Endothelial cell (in vitro differentiated cells): ENCODE data around the gene FZR1. TPM values are rescaled to one million over a fixed set of nuclear protein-coding genes. Genes with fewer than 3 reads are reported as not detected.

Experiments used
- DNase-seq: peaks from one replicate; pipeline ENCODE4 v3.0.0; 2021; ENCODE audit warnings: low spot score
- H3K27ac Mint-ChIP-seq: one replicate; pipeline ENCODE4 v1.8.0; 2021; ENCODE audit warnings: mixed read lengths, inconsistent platforms; ENCODE audit not compliant: unreplicated experiment
- H3K27me3 Mint-ChIP-seq: one replicate; pipeline ENCODE4 v1.8.0; 2021; ENCODE audit warnings: mild to moderate bottlenecking, moderate library complexity, mixed read lengths, inconsistent platforms; ENCODE audit not compliant: unreplicated experiment
- H3K36me3 Mint-ChIP-seq: one replicate; pipeline ENCODE4 v1.8.0; 2021; ENCODE audit warnings: mild to moderate bottlenecking, low read depth, mixed read lengths, inconsistent platforms; ENCODE audit not compliant: unreplicated experiment
- H3K4me1 Mint-ChIP-seq: one replicate; pipeline ENCODE4 v1.8.0; 2021; ENCODE audit warnings: mild to moderate bottlenecking, mixed read lengths, inconsistent platforms; ENCODE audit not compliant: unreplicated experiment
- H3K4me3 Mint-ChIP-seq: one replicate; pipeline ENCODE4 v1.8.0; 2021; ENCODE audit warnings: mild to moderate bottlenecking, mixed read lengths, inconsistent platforms; ENCODE audit not compliant: unreplicated experiment
- H3K9me3 Mint-ChIP-seq: one replicate; pipeline ENCODE4 v1.8.0; 2021; ENCODE audit warnings: mixed read lengths, inconsistent platforms; ENCODE audit not compliant: unreplicated experiment
- CTCF ChIP-seq: fragments of 200-600 bp; sonication (generic); IDR thresholded peaks from one replicate; pipeline ENCODE4 v1.5.0; 2021; ENCODE audit warnings: antibody characterized with exemption; ENCODE audit not compliant: unreplicated experiment
- total RNA-seq: library from RNA; stranded (reverse); fragmentation: NEBNext Ultra II Directional; extraction: Animal tissue kit (Norgen Biotek cat#: 25700); gene quantifications from one replicate; pipeline ENCODE4 v1.2.1, GENCODE V29; 2021; ENCODE audit not compliant: unreplicated experiment

The FZR1 gene
- total RNA-seq, 1 donor from 2014 or later = 38.9 TPM

GRCh38 chr19:3512562-3513228, 6.6 kb downstream of the FZR1 start:
- Mint-ChIP-seq H3K36me3 (peaks cover 20% of the 10 kb centered on the region), H3K27ac (peak overlapping the region; percentile 30), H3K4me1 (no peaks in the 10 kb centered on the region), H3K4me3 (no peak overlapping the region), H3K9me3 (no peaks in the 10 kb centered on the region), H3K27me3 (peaks cover 5% of the 10 kb centered on the region)
- no peak for DNase-seq
- no peak for TF ChIP-seq CTCF

- Mint-ChIP-seq H3K4me1 (no peaks in the 10 kb centered on the region), H3K36me3 (peaks cover 20% of the 10 kb centered on the region), H3K27me3 (peaks cover 9% of the 10 kb centered on the region), H3K27ac (no peak overlapping the region), H3K4me3 (no peak overlapping the region), H3K9me3 (no peaks in the 10 kb centered on the region)
- no peak for DNase-seq
- TF ChIP-seq CTCF = no peak
These were observed 7.4 kb downstream of the FZR1 start for GRCh38 chr19:3513229-3514140.

GRCh38 chr19:3514930-3515329, 8.8 kb downstream of the FZR1 start:
- H3K4me1 Mint-ChIP-seq = no peaks in the 10 kb centered on the region
- peaks cover 7% of the 10 kb centered on the region for H3K27me3 Mint-ChIP-seq
- no peak overlapping the region for H3K4me3 Mint-ChIP-seq
- no peak for DNase-seq
- H3K36me3 Mint-ChIP-seq = peaks cover 10% of the 10 kb centered on the region
- no peaks in the 10 kb centered on the region for H3K9me3 Mint-ChIP-seq
- H3K27ac Mint-ChIP-seq = no peak overlapping the region
- no peak for TF ChIP-seq CTCF

GRCh38 chr19:3515891-3516422, 9.8 kb downstream of the FZR1 start:
- no peaks in the 10 kb centered on the region for H3K4me1 Mint-ChIP-seq
- TF ChIP-seq CTCF = no peak
- peaks cover 5% of the 10 kb centered on the region for H3K36me3 Mint-ChIP-seq
- no peak for DNase-seq
- H3K27me3 Mint-ChIP-seq = peaks cover 7% of the 10 kb centered on the region
- H3K4me3 Mint-ChIP-seq = no peak overlapping the region
- H3K27ac Mint-ChIP-seq = no peak overlapping the region
- no peaks in the 10 kb centered on the region for H3K9me3 Mint-ChIP-seq
